Breast epithelium (tissue), 3 donors: ENCODE measurements around the gene GRM4.

Source experiments
- POLR2A ChIP-seq: fragments of 450-650 bp; IDR thresholded peaks from one replicate; pipeline ENCODE4 v1.6.1; 2016; ENCODE audit warnings: antibody characterized with exemption, mild to moderate bottlenecking, moderate library complexity
- TF ChIP-seq, protein P1 (sequence below), 3 donors: fragments of 450-650 bp; IDR thresholded peaks; one replicate each; pipeline ENCODE4 v1.5.1; 2016 to 2017; ENCODE audit warnings: antibody characterized with exemption in 3 of 3, mild to moderate bottlenecking in 3 of 3, moderate library complexity in 3 of 3

DNA sequence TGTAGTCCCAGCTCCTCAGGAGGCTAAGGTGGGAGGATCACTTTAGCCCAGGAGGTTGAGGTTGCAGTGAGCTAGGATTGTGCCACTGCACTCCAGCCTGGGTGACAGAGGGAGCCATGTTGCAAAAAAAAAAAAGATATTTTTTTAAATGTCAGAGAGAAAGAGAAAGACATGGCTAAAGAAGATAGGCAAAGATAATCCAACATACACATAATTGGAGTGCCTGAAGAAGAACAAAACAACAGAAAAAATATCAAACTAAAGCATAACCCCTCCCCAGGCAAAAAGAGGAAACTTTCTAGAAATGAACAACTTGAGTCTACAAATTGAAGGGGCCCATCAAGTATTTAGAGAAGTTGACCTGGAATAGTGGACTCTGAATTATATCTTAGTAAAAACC lies 14.0 kb upstream of the GRM4 start:
- TF ChIP-seq, protein P1, sequence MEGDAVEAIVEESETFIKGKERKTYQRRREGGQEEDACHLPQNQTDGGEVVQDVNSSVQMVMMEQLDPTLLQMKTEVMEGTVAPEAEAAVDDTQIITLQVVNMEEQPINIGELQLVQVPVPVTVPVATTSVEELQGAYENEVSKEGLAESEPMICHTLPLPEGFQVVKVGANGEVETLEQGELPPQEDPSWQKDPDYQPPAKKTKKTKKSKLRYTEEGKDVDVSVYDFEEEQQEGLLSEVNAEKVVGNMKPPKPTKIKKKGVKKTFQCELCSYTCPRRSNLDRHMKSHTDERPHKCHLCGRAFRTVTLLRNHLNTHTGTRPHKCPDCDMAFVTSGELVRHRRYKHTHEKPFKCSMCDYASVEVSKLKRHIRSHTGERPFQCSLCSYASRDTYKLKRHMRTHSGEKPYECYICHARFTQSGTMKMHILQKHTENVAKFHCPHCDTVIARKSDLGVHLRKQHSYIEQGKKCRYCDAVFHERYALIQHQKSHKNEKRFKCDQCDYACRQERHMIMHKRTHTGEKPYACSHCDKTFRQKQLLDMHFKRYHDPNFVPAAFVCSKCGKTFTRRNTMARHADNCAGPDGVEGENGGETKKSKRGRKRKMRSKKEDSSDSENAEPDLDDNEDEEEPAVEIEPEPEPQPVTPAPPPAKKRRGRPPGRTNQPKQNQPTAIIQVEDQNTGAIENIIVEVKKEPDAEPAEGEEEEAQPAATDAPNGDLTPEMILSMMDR (IDR thresholded peaks at IDR 0.05): no peak
- no peak for TF ChIP-seq POLR2A
